PC-3 (cell line): ENCODE results near the gene CHRNA4. TPM values are rescaled to one million over a fixed set of nuclear protein-coding genes. Genes with fewer than 3 reads are reported as not detected.

Experiments used
- ATAC-seq: fragments of 200-7000 bp; cut with Tn5 transposase; 2 replicates; pipeline ENCODE4 v1.9.1; 2020; ENCODE audit warnings: mild to moderate bottlenecking, moderate library complexity
- BruUV-seq: library from RNA; stranded (reverse); fragments of 400-500 nt; replicated peaks from 2 replicates; lab custom pipeline; 2021; lab: Mats Ljungman, UMichigan
- CTCF ChIA-PET: fragments of 300-600 bp; sonication (Branson Sonifier 250); formaldehyde crosslinking; loops from one replicate; lab custom pipeline; 2022; ENCODE audit warnings: antibody characterized with exemption; lab: Charles Lee
- POLR2A ChIA-PET: fragments of 300-600 bp; sonication (Branson Sonifier 250); formaldehyde crosslinking; loops from one replicate; lab custom pipeline; 2022; ENCODE audit warnings: antibody characterized with exemption; ENCODE audit not compliant: unreplicated experiment; lab: Charles Lee
- DNase-seq: peaks from one replicate; pipeline ENCODE4 v3.0.0-alpha.2; 2015
- H2AFZ ChIP-seq: fragments of 300-600 bp; sonication (generic); 2 replicates; pipeline ENCODE4 v1.6.0; 2016; ENCODE audit warnings: antibody characterized with exemption, low read length
- H3F3A ChIP-seq: fragments of 300-600 bp; sonication (generic); one replicate; pipeline ENCODE4 v1.6.0; 2017; ENCODE audit warnings: antibody characterized with exemption, low read length, control low read depth, mild to moderate bottlenecking; ENCODE audit not compliant: unreplicated experiment
- H3K27ac ChIP-seq: fragments of 300-600 bp; sonication (generic); 2 replicates; pipeline ENCODE4 v1.5.1; 2016; ENCODE audit warnings: mild to moderate bottlenecking, low read length
- H3K27me3 ChIP-seq: fragments of 300-600 bp; sonication (generic); 2 replicates; pipeline ENCODE4 v1.6.1; 2016; ENCODE audit warnings: low read length, mixed read lengths
- H3K36me3 ChIP-seq: fragments of 300-600 bp; sonication (generic); 2 replicates; pipeline ENCODE4 v1.6.1; 2016; ENCODE audit warnings: low read depth, mixed run types, low read length, mixed read lengths
- H3K4me1 ChIP-seq: fragments of 300-600 bp; sonication (generic); 2 replicates; pipeline ENCODE4 v1.5.1; 2016; ENCODE audit warnings: low read length; ENCODE audit not compliant: insufficient read depth
- H3K4me2 ChIP-seq: fragments of 300-600 bp; sonication (generic); 2 replicates; pipeline ENCODE4 v1.6.0; 2016; ENCODE audit warnings: low read length
- H3K4me3 ChIP-seq: fragments of 300-600 bp; sonication (generic); 2 replicates; pipeline ENCODE4 v1.5.1; 2016; ENCODE audit warnings: mild to moderate bottlenecking, low read length, mixed read lengths
- H3K79me2 ChIP-seq: fragments of 300-600 bp; sonication (generic); 2 replicates; pipeline ENCODE4 v1.6.1; 2017; ENCODE audit warnings: low read length, mixed read lengths
- H3K9ac ChIP-seq: fragments of 300-600 bp; sonication (generic); 2 replicates; pipeline ENCODE4 v1.6.0; 2016; ENCODE audit warnings: mild to moderate bottlenecking, low read length
- H3K9me2 ChIP-seq: fragments of 300-600 bp; sonication (generic); replicated peaks from 2 replicates; pipeline ENCODE4 v1.6.1; 2016; ENCODE audit warnings: mixed run types, low read length, mixed read lengths
- H3K9me3 ChIP-seq: fragments of 300-600 bp; sonication (generic); 2 replicates; pipeline ENCODE4 v1.6.1; 2016; ENCODE audit warnings: low read length, mixed read lengths
- H4K20me1 ChIP-seq: fragments of 300-600 bp; sonication (generic); 2 replicates; pipeline ENCODE4 v1.6.1; 2016; ENCODE audit warnings: low read length, mixed read lengths
- EZH2 ChIP-seq: fragments of 300-600 bp; sonication (generic); IDR thresholded peaks from one replicate; pipeline ENCODE4 v1.6.1; 2017; ENCODE audit warnings: antibody characterized with exemption, mild to moderate bottlenecking, low read length; ENCODE audit not compliant: unreplicated experiment
- EZH2phosphoT487 ChIP-seq: fragments of 300-600 bp; sonication (generic); IDR thresholded peaks from 2 replicates; pipeline ENCODE4 v1.6.1; 2018; ENCODE audit warnings: mild to moderate bottlenecking, antibody characterized with exemption, low read length, borderline replicate concordance
- intact Hi-C: fragments of 100-400 bp; cut with micrococcal nuclease; formaldehyde crosslinking; loops from 2 replicates; pipeline ENCODE4 v1.9.0; 2023
- total RNA-seq: library from RNA; depleted of rRNA; stranded (reverse); fragments of >200 nt; gene quantifications from 2 replicates; pipeline ENCODE4 v1.2.3, GENCODE V29; 2014
- TF ChIP-seq, protein P1 (sequence below): fragments of 300-600 bp; sonication (generic); conservative IDR thresholded peaks from 2 replicates; pipeline ENCODE4 v1.5.1; 2017; ENCODE audit warnings: antibody characterized with exemption, low read depth, mild to moderate bottlenecking, low read length

The CHRNA4 gene
- total RNA-seq, 1 experiment from 2014 or later, result not detected

DNA sequence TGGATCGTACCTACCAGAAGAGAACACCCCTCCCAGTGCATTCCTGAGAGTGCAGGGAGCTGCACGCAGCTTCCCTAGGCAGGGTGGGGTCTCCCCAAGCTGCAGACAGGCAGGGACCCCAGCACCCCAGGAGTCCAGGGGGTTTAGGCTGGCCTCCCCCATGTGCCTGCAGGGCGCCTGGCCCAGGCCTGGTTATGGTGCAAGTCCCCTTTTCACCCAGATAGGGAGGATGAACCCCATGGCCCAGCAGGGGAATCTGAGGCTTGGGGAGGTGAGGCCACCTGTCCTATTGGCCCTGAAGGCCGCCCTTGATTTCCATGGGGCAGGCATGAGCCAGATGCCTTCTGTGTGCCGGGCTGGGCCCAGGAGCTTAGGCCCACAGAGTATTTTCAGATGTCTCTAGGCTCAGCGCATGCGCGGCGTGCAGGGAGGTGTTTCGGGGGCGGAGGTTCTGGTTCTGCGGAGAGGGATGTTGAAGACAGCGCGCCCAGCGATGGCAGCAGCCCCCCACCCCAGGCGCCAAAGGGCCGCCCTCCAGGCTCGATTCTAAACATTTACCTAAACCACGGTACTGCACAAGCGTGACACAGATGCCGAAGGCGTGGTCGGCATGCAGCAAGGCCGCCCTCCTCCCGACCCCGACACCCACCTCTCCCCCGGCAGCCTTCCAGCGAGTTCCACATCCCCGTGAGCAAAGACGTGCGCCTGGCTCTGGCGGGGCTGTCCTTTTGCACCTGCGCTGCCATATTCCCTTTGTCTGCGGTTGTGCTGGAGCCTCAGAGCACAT, 38.8 kb downstream of the CHRNA4 start:
- Histone ChIP-seq H3K4me1 (no peaks in the 10 kb centered on the region), H3K9me2 (no peaks in the 10 kb centered on the region), H3K27ac (no peak overlapping the region), H3K4me3 (no peak overlapping the region), H3K9ac (no peak overlapping the region), H2AFZ (no peak overlapping the region), H3K9me3 (no peaks in the 10 kb centered on the region), H3F3A (no peaks in the 10 kb centered on the region), H3K4me2 (no peak overlapping the region), H3K36me3 (no peaks in the 10 kb centered on the region), H3K79me2 (no peaks in the 10 kb centered on the region), H4K20me1 (no peaks in the 10 kb centered on the region), H3K27me3 (peaks cover 20% of the 10 kb centered on the region; the same call in 1 of the 2 replicates)
- intact Hi-C loops, result no loop called here
- CTCF ChIA-PET, result interaction anchor here (1.0 kb wide), 1 partner anchor 13 kb away, joined by 4 read pairs; no protein-coding TSS in a partner anchor
- ATAC-seq (no peak), DNase-seq (no peak)
- TF ChIP-seq EZH2 (no peak), EZH2phosphoT487 (no peak)
- TF ChIP-seq, protein P1, sequence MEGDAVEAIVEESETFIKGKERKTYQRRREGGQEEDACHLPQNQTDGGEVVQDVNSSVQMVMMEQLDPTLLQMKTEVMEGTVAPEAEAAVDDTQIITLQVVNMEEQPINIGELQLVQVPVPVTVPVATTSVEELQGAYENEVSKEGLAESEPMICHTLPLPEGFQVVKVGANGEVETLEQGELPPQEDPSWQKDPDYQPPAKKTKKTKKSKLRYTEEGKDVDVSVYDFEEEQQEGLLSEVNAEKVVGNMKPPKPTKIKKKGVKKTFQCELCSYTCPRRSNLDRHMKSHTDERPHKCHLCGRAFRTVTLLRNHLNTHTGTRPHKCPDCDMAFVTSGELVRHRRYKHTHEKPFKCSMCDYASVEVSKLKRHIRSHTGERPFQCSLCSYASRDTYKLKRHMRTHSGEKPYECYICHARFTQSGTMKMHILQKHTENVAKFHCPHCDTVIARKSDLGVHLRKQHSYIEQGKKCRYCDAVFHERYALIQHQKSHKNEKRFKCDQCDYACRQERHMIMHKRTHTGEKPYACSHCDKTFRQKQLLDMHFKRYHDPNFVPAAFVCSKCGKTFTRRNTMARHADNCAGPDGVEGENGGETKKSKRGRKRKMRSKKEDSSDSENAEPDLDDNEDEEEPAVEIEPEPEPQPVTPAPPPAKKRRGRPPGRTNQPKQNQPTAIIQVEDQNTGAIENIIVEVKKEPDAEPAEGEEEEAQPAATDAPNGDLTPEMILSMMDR, result no peak
- POLR2A ChIA-PET, result no interaction called here
- no TSS peak for BruUV-seq

DNA sequence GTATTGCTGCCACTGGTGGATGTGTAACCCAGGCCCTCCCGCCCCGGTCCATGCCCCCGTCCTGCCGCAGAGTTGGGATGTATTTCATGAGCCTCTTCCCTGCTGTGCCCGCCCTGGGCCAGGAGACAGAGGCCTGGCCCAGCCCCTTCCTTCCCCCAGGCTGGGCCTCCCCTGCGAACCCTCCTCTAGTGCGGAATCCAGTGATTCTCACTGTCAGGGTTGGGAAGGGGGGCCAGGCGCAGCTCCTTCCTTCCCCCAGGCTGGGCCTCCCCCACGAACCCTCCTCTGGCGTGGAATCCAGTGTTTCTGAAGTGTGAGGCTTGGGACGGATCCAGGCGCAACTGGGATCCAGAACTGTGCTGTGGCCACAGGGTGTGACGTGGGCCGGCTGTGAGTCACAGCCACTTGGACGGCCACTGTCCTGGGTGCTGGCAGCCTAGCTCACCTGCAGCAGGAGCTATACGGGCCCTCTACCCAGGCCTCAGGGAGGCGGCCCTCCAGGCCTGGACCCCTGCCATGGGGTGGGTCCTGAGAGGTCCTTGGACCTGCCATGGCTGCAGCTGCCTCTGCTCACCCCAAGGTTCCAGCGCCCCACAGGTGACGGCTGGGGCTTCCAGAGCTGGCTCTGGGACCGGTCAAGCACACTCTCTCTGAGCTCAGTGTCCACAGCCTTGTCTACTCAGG, 39.9 kb downstream of the CHRNA4 start:
- CTCF ChIA-PET, result interaction anchor here (0.6 to 1.0 kb wide), 2 partner anchors 12 to 99 kb away, joined by 4 read pairs; no protein-coding TSS in a partner anchor
- H3K9me2 ChIP-seq, result no peaks in the 10 kb centered on the region
- no peak overlapping the region for H3K27ac ChIP-seq
- no peaks in the 10 kb centered on the region for H3F3A ChIP-seq
- no peaks in the 10 kb centered on the region for H4K20me1 ChIP-seq
- no peaks in the 10 kb centered on the region for H3K36me3 ChIP-seq
- ATAC-seq (peak; percentile 96), DNase-seq (peak; percentile 46)
- POLR2A ChIA-PET, result interaction anchor here (0.5 kb wide), 1 partner anchor 215 kb away, joined by 3 read pairs; no protein-coding TSS in a partner anchor
- TF ChIP-seq EZH2, result no peak
- no peak for TF ChIP-seq EZH2phosphoT487
- TF ChIP-seq, protein P1, result no peak
- no peaks in the 10 kb centered on the region for H3K9me3 ChIP-seq
- H3K27me3 ChIP-seq, result peaks cover 20% of the 10 kb centered on the region; the same call in 1 of the 2 replicates
- H3K9ac ChIP-seq, result no peak overlapping the region
- H3K4me1 ChIP-seq, result no peaks in the 10 kb centered on the region
- no peak overlapping the region for H3K4me3 ChIP-seq
- BruUV-seq, result no TSS peak
- no peak overlapping the region for H2AFZ ChIP-seq
- H3K79me2 ChIP-seq, result no peaks in the 10 kb centered on the region
- no peak overlapping the region for H3K4me2 ChIP-seq
- intact Hi-C loops, result no loop called here
